ENCODE results near the gene STX7. TPM values are rescaled to one million over a fixed set of nuclear protein-coding genes. Genes with fewer than 3 reads are reported as not detected.

The STX7 gene
- total RNA-seq, 2 donors from 2014 or later = 13.5 to 24.6 TPM

DNA sequence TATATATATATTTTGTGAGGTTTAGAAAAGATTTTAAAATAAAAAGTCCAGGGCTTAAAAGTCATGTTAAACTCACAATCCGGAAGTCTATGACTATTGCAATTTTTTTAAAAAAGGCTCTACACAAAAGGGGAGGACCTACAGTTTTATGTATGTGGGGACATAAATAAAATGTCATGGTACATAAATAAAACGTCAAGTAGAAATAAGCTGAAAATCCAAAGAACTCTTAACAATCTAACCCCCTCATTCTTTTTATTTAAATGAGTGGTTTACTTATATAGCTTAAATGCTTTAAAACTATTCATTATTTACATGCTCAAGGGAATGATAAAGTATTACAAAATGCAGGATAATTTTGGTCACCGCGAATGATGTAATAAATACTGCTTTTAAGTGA, 36.2 kb downstream of the STX7 start:
- Histone ChIP-seq H3K27ac (no peak overlapping the region), H3K4me3 (no peak overlapping the region), H3K9me3 (no peaks in the 10 kb centered on the region), H3K27me3 (no peaks in the 10 kb centered on the region), H3K4me1 (no peaks in the 10 kb centered on the region), H3K36me3 (replicated peaks in 1 of 2; ENCODE audit: insufficient read depth in 1 of 2, low read depth in 2 of 2) (no peaks in the 10 kb centered on the region)
- DNase-seq = no peak
- 80 to 83% methylated on average over 4 of the region's 4 CpGs for WGBS, 2 donors
- TF ChIP-seq POLR2A (IDR thresholded peaks at IDR 0.05) = no peak
- TF ChIP-seq CTCF (IDR thresholded peaks at IDR 0.05) = no peak
- intact Hi-C loops (cut with DNase I) = loop anchor here (10.0 kb wide), 1 partner anchor 172 kb away; no protein-coding TSS in a partner anchor
- no peak for ATAC-seq

DNA sequence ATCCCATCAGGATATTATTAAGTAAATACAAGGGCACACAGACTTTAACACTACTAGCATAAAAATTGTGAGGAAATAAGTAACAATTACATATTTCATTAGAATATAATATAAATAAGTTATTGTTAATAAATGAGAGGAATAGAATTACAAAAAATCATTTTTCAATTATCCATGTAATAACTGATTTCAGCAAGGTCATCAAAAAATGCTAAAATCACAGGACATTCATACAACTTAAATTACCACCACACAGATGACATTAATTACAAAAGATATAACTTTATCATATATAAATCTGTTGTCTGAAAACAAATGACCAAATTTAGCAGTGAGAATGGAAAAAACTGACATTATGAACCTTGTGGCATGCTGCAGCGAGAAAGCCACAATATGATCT, 37.0 kb downstream of the STX7 start:
- intact Hi-C loops (cut with DNase I) = loop anchor here (10.0 kb wide), 1 partner anchor 171 kb away; no protein-coding TSS in a partner anchor
- no peaks in the 10 kb centered on the region for H3K36me3 ChIP-seq (replicated peaks in 1 of 2; ENCODE audit: insufficient read depth in 1 of 2, low read depth in 2 of 2)
- H3K4me3 ChIP-seq = no peak overlapping the region
- no peak overlapping the region for H3K27ac ChIP-seq
- H3K9me3 ChIP-seq = no peaks in the 10 kb centered on the region
- 39 to 43% methylated on average over 1 of the region's 1 CpG for WGBS, 2 donors
- no peak for TF ChIP-seq POLR2A (IDR thresholded peaks at IDR 0.05)
- no peak for TF ChIP-seq CTCF (IDR thresholded peaks at IDR 0.05)
- DNase-seq (no peak), ATAC-seq (no peak)
- H3K4me1 ChIP-seq = no peaks in the 10 kb centered on the region
- no peaks in the 10 kb centered on the region for H3K27me3 ChIP-seq

DNA sequence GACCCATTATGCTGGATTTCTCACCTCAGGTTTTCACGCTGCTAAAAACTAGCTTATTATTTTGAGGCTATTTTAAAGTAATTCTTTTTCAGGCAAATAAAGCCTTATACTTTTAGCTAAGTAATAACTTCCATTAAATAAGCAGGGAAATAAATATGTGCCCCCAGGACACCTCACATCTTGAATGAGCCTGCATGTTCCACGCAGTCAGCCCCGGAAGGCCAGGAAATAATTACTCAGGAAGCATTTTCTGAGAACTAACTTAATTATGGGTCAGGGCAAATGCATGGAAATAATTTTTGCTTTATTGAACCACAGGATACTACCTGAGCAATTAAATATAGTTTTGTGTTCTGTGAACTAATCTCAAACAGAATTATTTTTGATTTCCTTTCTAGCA, 41.1 kb downstream of the STX7 start:
- Histone ChIP-seq H3K9me3 (no peaks in the 10 kb centered on the region), H3K36me3 (replicated peaks in 1 of 2; ENCODE audit: insufficient read depth in 1 of 2, low read depth in 2 of 2) (peaks cover 0 to 6% of the 10 kb centered on the region in 2 donors), H3K27me3 (no peaks in the 10 kb centered on the region), H3K4me3 (no peak overlapping the region), H3K4me1 (no peaks in the 10 kb centered on the region), H3K27ac (no peak overlapping the region)
- no peak for ATAC-seq
- no peak for DNase-seq
- WGBS, 2 donors = 86 to 92% methylated on average over 3 of the region's 3 CpGs
- intact Hi-C loops (cut with DNase I) = loop anchor here (10.0 kb wide), 1 partner anchor 167 kb away; no protein-coding TSS in a partner anchor
- TF ChIP-seq CTCF (IDR thresholded peaks at IDR 0.05) (no peak), POLR2A (IDR thresholded peaks at IDR 0.05) (no peak)

DNA sequence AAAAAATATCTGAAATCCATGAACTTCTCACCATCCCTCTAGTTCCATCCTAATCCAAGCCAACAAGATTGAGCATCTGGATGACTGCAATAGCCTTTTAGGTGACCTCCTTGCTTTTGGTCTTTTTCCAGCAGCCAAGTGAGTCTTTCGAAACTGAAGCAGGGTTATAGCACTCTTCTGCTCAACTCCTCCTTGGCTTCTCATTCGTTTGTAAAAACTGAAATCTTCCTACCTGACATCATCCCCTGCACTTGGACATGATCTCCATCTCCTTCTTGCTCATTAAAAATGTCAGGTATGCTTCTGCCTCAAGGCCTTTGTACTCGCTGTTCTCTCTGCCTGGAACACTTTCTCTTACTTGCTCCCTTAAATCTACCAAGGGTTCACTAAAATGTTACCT, 46.0 kb downstream of the STX7 start:
- Histone ChIP-seq H3K4me1 (no peaks in the 10 kb centered on the region), H3K36me3 (replicated peaks in 1 of 2; ENCODE audit: insufficient read depth in 1 of 2, low read depth in 2 of 2) (peaks cover 0 to 14% of the 10 kb centered on the region in 2 donors), H3K27ac (no peak overlapping the region), H3K27me3 (no peaks in the 10 kb centered on the region), H3K4me3 (no peak overlapping the region), H3K9me3 (no peaks in the 10 kb centered on the region)
- no peak for ATAC-seq
- intact Hi-C loops (cut with DNase I) = no loop called here
- no peak for DNase-seq
- 87 to 91% methylated on average over 3 of the region's 3 CpGs for WGBS, 2 donors
- no peak for TF ChIP-seq POLR2A (IDR thresholded peaks at IDR 0.05)

- 73 to 79% methylated on average over 5 of the region's 5 CpGs for WGBS, 2 donors
- TF ChIP-seq POLR2A (IDR thresholded peaks at IDR 0.05) = no peak
- TF ChIP-seq CTCF (IDR thresholded peaks at IDR 0.05) = no peak
Observed at GRCh38 chr6:132465530-132466485, 47.1 kb downstream of the STX7 start.

More at GRCh38 chr6:132465530-132466485, 47.1 kb downstream of the STX7 start:
- no peaks in the 10 kb centered on the region for H3K27me3 ChIP-seq
- H3K4me1 ChIP-seq = no peaks in the 10 kb centered on the region
- no peak overlapping the region for H3K4me3 ChIP-seq
- intact Hi-C loops (cut with DNase I) = no loop called here
- ATAC-seq = no peak
- H3K27ac ChIP-seq = no peak overlapping the region
- peaks cover 0 to 15% of the 10 kb centered on the region in 2 donors for H3K36me3 ChIP-seq (replicated peaks in 1 of 2; ENCODE audit: insufficient read depth in 1 of 2, low read depth in 2 of 2)
- no peaks in the 10 kb centered on the region for H3K9me3 ChIP-seq
- DNase-seq = no peak
